T47D (cell line): ENCODE results near the gene NSD1.

Experiments
- DNase-seq, 2 experiments: peaks; one replicate each; pipeline versions ENCODE4 v3.0.0 to v3.0.0-alpha.2; 2011 to 2012; ENCODE audit warnings: low read depth in 1 of 2, low spot score in 1 of 2
- JUND ChIP-seq: IDR thresholded peaks from 2 replicates; pipeline ENCODE4 v1.6.1; 2012; ENCODE audit warnings: low read depth
- in situ Hi-C: cut with HindIII; loops from 2 replicates; pipeline ENCODE4 v1.10.0; 2016; ENCODE audit warnings: low sequenced_read_pairs, low pct_unique_long_range_greater_than_20kb

NSD1 gene

DNA sequence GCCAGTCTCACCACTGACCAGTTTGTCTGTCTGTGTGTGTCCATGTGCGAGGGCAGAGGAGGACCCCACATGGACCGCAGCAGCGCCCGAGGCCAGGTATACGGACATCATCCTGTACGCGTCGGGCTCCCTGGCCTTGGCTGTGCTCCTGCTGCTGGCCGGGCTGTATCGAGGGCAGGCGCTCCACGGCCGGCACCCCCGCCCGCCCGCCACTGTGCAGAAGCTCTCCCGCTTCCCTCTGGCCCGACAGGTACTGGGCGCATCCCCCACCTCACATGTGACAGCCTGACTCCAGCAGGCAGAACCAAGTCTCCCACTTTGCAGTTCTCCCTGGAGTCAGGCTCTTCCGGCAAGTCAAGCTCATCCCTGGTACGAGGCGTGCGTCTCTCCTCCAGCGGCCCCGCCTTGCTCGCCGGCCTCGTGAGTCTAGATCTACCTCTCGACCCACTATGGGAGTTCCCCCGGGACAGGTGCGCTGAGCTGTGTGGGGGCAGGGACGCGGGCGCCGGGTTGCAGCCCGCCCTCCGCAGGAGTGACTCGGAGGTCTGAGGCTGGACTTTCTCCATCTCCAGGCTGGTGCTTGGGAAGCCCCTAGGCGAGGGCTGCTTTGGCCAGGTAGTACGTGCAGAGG is 40.4 kb upstream of the NSD1 start:
- no peak for TF ChIP-seq JUND
- no peak for DNase-seq
- in situ Hi-C loops = no loop called here

- DNase-seq = no peak
- no peak for TF ChIP-seq JUND
- in situ Hi-C loops = no loop called here
Observed at GRCh38 chr5:177093803-177094202, 39.8 kb upstream of the NSD1 start.

DNA sequence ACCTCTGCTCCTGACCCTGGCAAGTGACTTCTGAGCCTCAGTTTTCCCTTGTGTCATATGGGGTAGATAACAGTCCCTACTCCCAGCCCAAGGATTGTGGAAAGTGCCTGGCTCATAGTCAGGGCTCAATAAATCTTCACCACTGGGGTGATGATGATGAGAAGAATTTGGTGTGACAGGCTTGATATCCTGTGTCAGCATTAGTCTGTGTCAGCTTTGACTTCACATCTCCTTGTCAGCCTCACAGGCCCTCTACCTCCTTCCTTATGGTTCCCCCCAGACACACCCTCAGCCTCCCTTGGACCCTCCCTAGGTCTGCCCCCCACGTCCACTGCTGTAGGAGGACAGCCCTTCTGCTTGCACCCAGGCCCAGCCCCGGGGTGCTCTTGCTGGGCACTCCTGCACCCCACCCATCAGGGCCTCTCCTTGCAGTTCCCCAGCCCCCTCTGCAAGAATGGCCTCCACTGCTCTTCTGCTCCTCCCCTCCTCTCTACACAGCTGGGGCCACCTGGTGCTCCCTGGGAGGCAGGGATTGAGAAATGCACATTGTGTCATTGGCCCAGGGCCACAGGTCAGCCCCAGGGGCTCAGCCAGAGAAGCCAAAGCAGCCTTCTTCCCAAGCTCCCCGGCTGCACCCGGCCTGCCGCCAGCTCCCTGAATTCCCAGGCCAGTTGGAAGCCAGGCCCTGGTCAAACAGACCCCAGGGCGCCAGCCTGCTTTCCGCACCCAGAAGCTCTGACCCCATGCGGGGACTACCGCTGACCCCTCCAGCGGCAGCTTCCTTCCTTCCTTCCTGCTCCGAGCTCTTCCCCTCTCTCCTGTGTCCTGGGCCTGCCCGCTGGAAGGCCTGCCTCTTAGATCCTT is 39.1 kb upstream of the NSD1 start:
- in situ Hi-C loops = no loop called here

GRCh38 chr5:177095088-177095669 is 38.4 kb upstream of the NSD1 start:
- in situ Hi-C loops = no loop called here
- DNase-seq = no peak
- TF ChIP-seq JUND = no peak

More for the DNA sequence above, 39.1 kb upstream of the NSD1 start:
- no peak for TF ChIP-seq JUND
- peak in 1 of 2 experiments; percentile 41 for DNase-seq

DNA sequence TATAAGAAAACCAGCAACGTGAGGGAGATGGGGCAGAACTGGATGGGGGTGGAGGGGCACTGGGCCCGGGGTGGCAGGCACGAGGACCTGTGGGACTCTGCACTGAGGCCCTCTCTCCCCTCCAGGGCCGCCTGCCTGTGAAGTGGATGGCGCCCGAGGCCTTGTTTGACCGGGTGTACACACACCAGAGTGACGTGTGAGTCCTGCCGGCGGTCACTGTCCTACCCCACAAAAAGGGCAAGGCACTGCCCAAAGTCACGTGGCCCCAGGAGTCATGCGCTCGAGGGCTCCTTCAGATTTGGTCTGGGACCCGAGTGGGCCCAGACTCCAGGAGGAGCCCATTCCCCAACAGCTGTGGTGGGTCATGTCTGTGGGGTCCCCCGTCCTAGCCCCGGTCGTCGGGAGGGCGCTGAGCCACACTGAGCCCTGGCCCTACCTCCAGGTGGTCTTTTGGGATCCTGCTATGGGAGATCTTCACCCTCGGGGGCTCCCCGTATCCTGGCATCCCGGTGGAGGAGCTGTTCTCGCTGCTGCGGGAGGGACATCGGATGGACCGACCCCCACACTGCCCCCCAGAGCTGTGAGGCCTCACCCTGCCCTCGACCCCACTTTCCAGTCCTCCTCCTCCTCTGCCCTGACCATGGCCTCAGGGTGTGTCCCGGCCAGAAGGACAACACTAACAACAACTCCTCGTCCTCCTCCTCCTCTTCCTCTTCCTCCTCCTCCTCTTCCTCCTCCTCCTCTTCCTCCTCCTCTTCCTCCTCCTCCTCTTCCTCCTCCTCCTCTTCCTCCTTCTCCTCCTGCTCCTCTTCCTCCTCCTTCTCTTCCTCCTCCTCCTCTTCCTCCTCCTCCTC is 37.2 kb upstream of the NSD1 start:
- in situ Hi-C loops = no loop called here
- TF ChIP-seq JUND = no peak
- no peak for DNase-seq

- no peak for DNase-seq
- no peak for TF ChIP-seq JUND
Observed at GRCh38 chr5:177097016-177097985, 36.3 kb upstream of the NSD1 start.

GRCh38 chr5:177098120-177098469 is 35.5 kb upstream of the NSD1 start:
- no peak for TF ChIP-seq JUND
- DNase-seq = no peak
- in situ Hi-C loops = no loop called here

More at GRCh38 chr5:177097016-177097985, 36.3 kb upstream of the NSD1 start:
- in situ Hi-C loops = no loop called here

GRCh38 chr5:177098470-177099141 is 35.0 kb upstream of the NSD1 start:
- no peak for DNase-seq
- in situ Hi-C loops = no loop called here
- TF ChIP-seq JUND = no peak

- DNase-seq = no peak
- TF ChIP-seq JUND = no peak
- in situ Hi-C loops = no loop called here
Observed at GRCh38 chr5:177099422-177100093, 34.0 kb upstream of the NSD1 start.

DNA sequence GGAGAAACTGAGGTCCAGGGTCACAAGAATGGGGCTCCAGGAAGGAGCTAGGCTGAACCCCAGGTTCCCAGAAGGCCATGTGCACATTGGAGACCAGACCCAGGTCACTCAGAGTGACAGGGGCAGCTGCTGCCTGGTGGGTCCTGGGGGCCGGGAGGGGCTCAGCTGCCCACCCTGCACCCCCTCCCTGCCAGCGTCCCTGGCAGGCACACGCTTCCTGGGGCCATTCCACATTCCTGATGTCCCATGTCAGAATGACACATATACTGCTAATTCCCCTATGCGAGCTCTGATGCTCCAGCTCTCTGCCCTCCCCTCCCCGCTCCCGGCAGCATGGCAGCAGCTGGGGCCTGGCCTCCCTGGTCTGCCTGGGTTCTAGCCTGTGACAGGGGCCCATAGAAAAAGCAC is 32.9 kb upstream of the NSD1 start:
- DNase-seq = no peak
- in situ Hi-C loops = no loop called here
- no peak for TF ChIP-seq JUND
